ENCODE data around the gene FAM181B. TPM values are rescaled to one million over a fixed set of nuclear protein-coding genes. Genes with fewer than 3 reads are reported as not detected.

FAM181B gene, protein sequence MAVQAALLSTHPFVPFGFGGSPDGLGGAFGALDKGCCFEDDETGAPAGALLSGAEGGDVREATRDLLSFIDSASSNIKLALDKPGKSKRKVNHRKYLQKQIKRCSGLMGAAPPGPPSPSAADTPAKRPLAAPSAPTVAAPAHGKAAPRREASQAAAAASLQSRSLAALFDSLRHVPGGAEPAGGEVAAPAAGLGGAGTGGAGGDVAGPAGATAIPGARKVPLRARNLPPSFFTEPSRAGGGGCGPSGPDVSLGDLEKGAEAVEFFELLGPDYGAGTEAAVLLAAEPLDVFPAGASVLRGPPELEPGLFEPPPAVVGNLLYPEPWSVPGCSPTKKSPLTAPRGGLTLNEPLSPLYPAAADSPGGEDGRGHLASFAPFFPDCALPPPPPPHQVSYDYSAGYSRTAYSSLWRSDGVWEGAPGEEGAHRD
- polyA plus RNA-seq (2013, experiment 1 of 2): not detected
- not detected for polyA plus RNA-seq (2013, experiment 2 of 2)

DNA sequence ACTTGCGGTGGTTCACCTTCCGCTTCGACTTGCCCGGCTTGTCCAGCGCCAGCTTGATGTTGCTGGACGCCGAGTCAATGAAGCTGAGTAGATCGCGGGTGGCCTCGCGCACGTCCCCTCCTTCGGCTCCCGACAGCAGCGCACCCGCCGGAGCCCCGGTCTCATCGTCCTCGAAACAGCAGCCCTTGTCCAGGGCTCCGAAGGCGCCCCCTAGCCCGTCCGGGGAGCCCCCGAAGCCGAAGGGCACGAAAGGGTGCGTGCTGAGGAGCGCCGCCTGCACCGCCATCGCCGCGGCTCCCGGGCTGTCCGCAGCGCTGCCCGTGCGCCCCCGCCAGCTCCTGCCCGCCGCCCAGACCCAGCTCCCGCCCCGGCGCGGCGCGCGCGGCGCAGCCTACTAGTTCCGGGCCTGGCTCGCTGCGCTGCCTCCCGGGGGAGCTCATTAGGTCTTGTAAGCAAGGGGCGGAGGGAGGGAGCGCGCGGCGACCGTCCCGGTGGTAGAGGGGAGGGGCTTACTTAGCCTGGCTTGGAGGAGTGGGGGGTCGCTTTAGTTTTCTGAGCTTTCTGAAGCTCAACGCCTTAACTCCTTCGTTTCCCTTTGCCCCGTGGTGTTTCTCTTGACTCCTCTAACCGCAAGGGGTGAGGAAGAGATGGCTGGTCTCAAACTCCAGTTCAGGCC lies at the start of gene FAM181B:
Gene FAM181B (minus strand): TSS at position 421 of the 676 bp plus-strand sequence. CDS start 135 bp downstream, at position 286.
- 1% methylated on average over 50 of the region's 67 CpGs for WGBS
- peak; percentile 28 for DNase-seq

GRCh38 chr11:82782825-82783374 lies 49.2 kb upstream of the FAM181B start:
- Histone ChIP-seq H3K4me3 (ENCODE audit: insufficient read depth in 1 of 2, low read depth in 1 of 2, low read length in 2 of 2) (no peak overlapping the region), H3K27me3 (ENCODE audit: control insufficient read depth in 1 of 2, insufficient read depth in 1 of 2, low read length in 2 of 2) (no peaks in the 10 kb centered on the region), H3K9ac (ENCODE audit: low read length) (no peak overlapping the region), H2BK15ac (ENCODE audit: low read depth, poor library complexity, severe bottlenecking) (no peak overlapping the region), H3K79me1 (replicated peaks; ENCODE audit: low read length, poor library complexity, severe bottlenecking) (no peaks in the 10 kb centered on the region), H2AK5ac (ENCODE audit: low read length, severe bottlenecking) (no peak overlapping the region), H4K91ac (ENCODE audit: low read length) (no peak overlapping the region), H3K4ac (ENCODE audit: low read depth in 1 of 2, low read length in 2 of 2) (no peak overlapping the region), H3K18ac (ENCODE audit: low read depth in 1 of 2, low read length in 2 of 2) (no peak overlapping the region), H3K14ac (ENCODE audit: low read length in 2 of 2) (no peak overlapping the region), H3K9me3 (ENCODE audit: control insufficient read depth, low read length) (peaks cover 3% of the 10 kb centered on the region), H2AFZ (ENCODE audit: low read depth, low read length) (no peak overlapping the region), H3K4me1 (ENCODE audit: control insufficient read depth, insufficient read depth, low read depth, low read length) (no peaks in the 10 kb centered on the region), H3K23ac (ENCODE audit: low read length in 2 of 2) (no peak overlapping the region), H4K8ac (ENCODE audit: low read length) (no peak overlapping the region), H3K27ac (ENCODE audit: low read length, poor library complexity, severe bottlenecking) (no peak overlapping the region), H2BK12ac (ENCODE audit: low read length in 2 of 2) (no peak overlapping the region), H2BK5ac (ENCODE audit: low read depth, low read length, poor library complexity, severe bottlenecking) (no peak overlapping the region), H2BK120ac (ENCODE audit: low read depth, low read length) (no peak overlapping the region), H3K4me2 (ENCODE audit: low read length, poor library complexity, severe bottlenecking) (no peak overlapping the region), H3K36me3 (ENCODE audit: control insufficient read depth in 1 of 2, insufficient read depth in 2 of 2, low read depth in 1 of 2, low read length in 2 of 2) (no peaks in the 10 kb centered on the region)
- no peak for DNase-seq
- 81% methylated on average over 1 of the region's 1 CpG for WGBS

More for the DNA sequence above, at the start of gene FAM181B:
- Histone ChIP-seq H4K8ac (ENCODE audit: low read length) (no peak within 1 kb of the TSS), H3K4me1 (ENCODE audit: control insufficient read depth, insufficient read depth, low read depth, low read length) (peaks cover 17% of the 10 kb centered on the region), H3K18ac (ENCODE audit: low read depth in 1 of 2, low read length in 2 of 2) (no peak within 1 kb of the TSS), H2BK15ac (ENCODE audit: low read depth, poor library complexity, severe bottlenecking) (no peak within 1 kb of the TSS), H3K27me3 (ENCODE audit: control insufficient read depth in 1 of 2, insufficient read depth in 1 of 2, low read length in 2 of 2) (peaks cover 43 to 82% of the 10 kb centered on the region in 2 experiments), H3K36me3 (ENCODE audit: control insufficient read depth in 1 of 2, insufficient read depth in 2 of 2, low read depth in 1 of 2, low read length in 2 of 2) (no peaks in the 10 kb centered on the region), H3K23ac (ENCODE audit: low read length in 2 of 2) (peak within 1 kb of the TSS in 1 of 2 experiments; percentile 85), H3K9me3 (ENCODE audit: control insufficient read depth, low read length) (no peaks in the 10 kb centered on the region), H3K4me2 (ENCODE audit: low read length, poor library complexity, severe bottlenecking) (peak within 1 kb of the TSS; percentile 63), H3K4ac (ENCODE audit: low read depth in 1 of 2, low read length in 2 of 2) (no peak within 1 kb of the TSS), H4K91ac (ENCODE audit: low read length) (no peak within 1 kb of the TSS), H2AFZ (ENCODE audit: low read depth, low read length) (peak within 1 kb of the TSS; percentile 67), H3K4me3 (ENCODE audit: insufficient read depth in 1 of 2, low read depth in 1 of 2, low read length in 2 of 2) (peak within 1 kb of the TSS; percentile 64 to 70), H3K9ac (ENCODE audit: low read length) (no peak within 1 kb of the TSS), H2BK5ac (ENCODE audit: low read depth, low read length, poor library complexity, severe bottlenecking) (no peak within 1 kb of the TSS), H3K14ac (ENCODE audit: low read length in 2 of 2) (no peak within 1 kb of the TSS), H3K27ac (ENCODE audit: low read length, poor library complexity, severe bottlenecking) (no peak within 1 kb of the TSS), H3K79me1 (replicated peaks; ENCODE audit: low read length, poor library complexity, severe bottlenecking) (no peaks in the 10 kb centered on the region), H2BK12ac (ENCODE audit: low read length in 2 of 2) (peak within 1 kb of the TSS in 1 of 2 experiments; percentile 24), H2BK120ac (ENCODE audit: low read depth, low read length) (no peak within 1 kb of the TSS), H2AK5ac (ENCODE audit: low read length, severe bottlenecking) (no peak within 1 kb of the TSS)

- Histone ChIP-seq H3K27me3 (ENCODE audit: control insufficient read depth in 1 of 2, insufficient read depth in 1 of 2, low read length in 2 of 2) (no peaks in the 10 kb centered on the region), H2BK5ac (ENCODE audit: low read depth, low read length, poor library complexity, severe bottlenecking) (no peak overlapping the region), H3K18ac (ENCODE audit: low read depth in 1 of 2, low read length in 2 of 2) (no peak overlapping the region), H3K36me3 (ENCODE audit: control insufficient read depth in 1 of 2, insufficient read depth in 2 of 2, low read depth in 1 of 2, low read length in 2 of 2) (no peaks in the 10 kb centered on the region), H3K14ac (ENCODE audit: low read length in 2 of 2) (no peak overlapping the region), H2BK12ac (ENCODE audit: low read length in 2 of 2) (no peak overlapping the region), H3K9ac (ENCODE audit: low read length) (no peak overlapping the region), H3K9me3 (ENCODE audit: control insufficient read depth, low read length) (peaks cover 14% of the 10 kb centered on the region), H2AK5ac (ENCODE audit: low read length, severe bottlenecking) (no peak overlapping the region), H3K23ac (ENCODE audit: low read length in 2 of 2) (no peak overlapping the region), H4K91ac (ENCODE audit: low read length) (no peak overlapping the region), H3K27ac (ENCODE audit: low read length, poor library complexity, severe bottlenecking) (no peak overlapping the region), H2AFZ (ENCODE audit: low read depth, low read length) (no peak overlapping the region), H3K4me3 (ENCODE audit: insufficient read depth in 1 of 2, low read depth in 1 of 2, low read length in 2 of 2) (no peak overlapping the region), H2BK120ac (ENCODE audit: low read depth, low read length) (no peak overlapping the region), H2BK15ac (ENCODE audit: low read depth, poor library complexity, severe bottlenecking) (no peak overlapping the region), H3K4me1 (ENCODE audit: control insufficient read depth, insufficient read depth, low read depth, low read length) (peaks cover 3% of the 10 kb centered on the region), H3K4me2 (ENCODE audit: low read length, poor library complexity, severe bottlenecking) (no peak overlapping the region), H3K79me1 (replicated peaks; ENCODE audit: low read length, poor library complexity, severe bottlenecking) (no peaks in the 10 kb centered on the region), H4K8ac (ENCODE audit: low read length) (no peak overlapping the region), H3K4ac (ENCODE audit: low read depth in 1 of 2, low read length in 2 of 2) (no peak overlapping the region)
- DNase-seq: no peak
- WGBS: 89% methylated on average over 1 of the region's 1 CpG
These were observed 45.1 kb upstream of the FAM181B start for GRCh38 chr11:82778776-82779175.

DNA sequence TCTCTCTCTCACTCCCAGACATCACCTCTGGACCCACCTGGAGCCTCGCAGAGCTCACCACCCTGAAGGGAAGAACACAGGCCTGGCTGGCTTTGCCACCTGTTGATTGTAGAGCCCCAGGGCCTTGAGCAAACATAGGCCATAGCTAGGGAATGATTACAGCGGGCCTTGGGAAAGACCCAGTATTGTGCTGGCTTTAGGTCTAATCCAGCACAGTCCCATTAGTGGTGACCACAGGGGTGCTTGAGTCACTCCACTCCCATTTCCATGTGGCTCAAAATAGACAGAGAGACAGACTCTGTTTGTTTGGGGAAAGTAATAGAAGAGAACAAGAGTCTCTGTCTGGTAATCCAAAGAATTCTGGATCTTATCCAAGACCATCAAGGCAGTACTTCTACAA lies 42.7 kb upstream of the FAM181B start:
- no peak overlapping the region for H2BK120ac ChIP-seq (ENCODE audit: low read depth, low read length)
- peaks cover 3% of the 10 kb centered on the region for H3K4me1 ChIP-seq (ENCODE audit: control insufficient read depth, insufficient read depth, low read depth, low read length)
- peak; percentile 6 for DNase-seq
- no peak overlapping the region for H3K4me2 ChIP-seq (ENCODE audit: low read length, poor library complexity, severe bottlenecking)
- no peak overlapping the region for H2BK5ac ChIP-seq (ENCODE audit: low read depth, low read length, poor library complexity, severe bottlenecking)
- H3K9me3 ChIP-seq (ENCODE audit: control insufficient read depth, low read length): peaks cover 10% of the 10 kb centered on the region
- WGBS: 90% methylated on average over 2 of the region's 2 CpGs
- H3K79me1 ChIP-seq (replicated peaks; ENCODE audit: low read length, poor library complexity, severe bottlenecking): no peaks in the 10 kb centered on the region
- no peak overlapping the region for H2BK15ac ChIP-seq (ENCODE audit: low read depth, poor library complexity, severe bottlenecking)
- H3K4ac ChIP-seq (ENCODE audit: low read depth in 1 of 2, low read length in 2 of 2): no peak overlapping the region
- no peak overlapping the region for H4K91ac ChIP-seq (ENCODE audit: low read length)
- no peak overlapping the region for H3K9ac ChIP-seq (ENCODE audit: low read length)
- H3K27me3 ChIP-seq (ENCODE audit: control insufficient read depth in 1 of 2, insufficient read depth in 1 of 2, low read length in 2 of 2): no peaks in the 10 kb centered on the region
- no peaks in the 10 kb centered on the region for H3K36me3 ChIP-seq (ENCODE audit: control insufficient read depth in 1 of 2, insufficient read depth in 2 of 2, low read depth in 1 of 2, low read length in 2 of 2)
- no peak overlapping the region for H3K4me3 ChIP-seq (ENCODE audit: insufficient read depth in 1 of 2, low read depth in 1 of 2, low read length in 2 of 2)
- no peak overlapping the region for H3K14ac ChIP-seq (ENCODE audit: low read length in 2 of 2)
- H3K27ac ChIP-seq (ENCODE audit: low read length, poor library complexity, severe bottlenecking): no peak overlapping the region
- H2AFZ ChIP-seq (ENCODE audit: low read depth, low read length): no peak overlapping the region
- no peak overlapping the region for H2BK12ac ChIP-seq (ENCODE audit: low read length in 2 of 2)
- no peak overlapping the region for H3K18ac ChIP-seq (ENCODE audit: low read depth in 1 of 2, low read length in 2 of 2)
- H4K8ac ChIP-seq (ENCODE audit: low read length): no peak overlapping the region
- no peak overlapping the region for H2AK5ac ChIP-seq (ENCODE audit: low read length, severe bottlenecking)
- H3K23ac ChIP-seq (ENCODE audit: low read length in 2 of 2): no peak overlapping the region

Measured in mesenchymal stem cell (in vitro differentiated cells and primary cell).